HG02798 (cell line): Measurements from ENCODE around the gene CITED4.

Source experiments
- ATAC-seq: cut with Tn5 transposase; IDR thresholded peaks from one replicate; pipeline ENCODE4 v1.9.1; 2021; ENCODE audit warnings: mild to moderate bottlenecking; ENCODE audit not compliant: unreplicated experiment, poor library complexity

The CITED4 gene

GRCh38 chr1:40838045-40838979 lies 23.9 kb downstream of the CITED4 start:
- no peak for ATAC-seq

- ATAC-seq, result no peak
Measured at GRCh38 chr1:40837601-40838000, 24.6 kb downstream of the CITED4 start.

- ATAC-seq, result no peak
Measured at GRCh38 chr1:40836283-40836682, 25.9 kb downstream of the CITED4 start.

GRCh38 chr1:40834968-40835545 lies 27.1 kb downstream of the CITED4 start:
- ATAC-seq, result no peak

- no peak for ATAC-seq
Measured at GRCh38 chr1:40833979-40834378, 28.2 kb downstream of the CITED4 start.

- no peak for ATAC-seq
Measured at GRCh38 chr1:40831001-40831732, 31.0 kb downstream of the CITED4 start.

- ATAC-seq, result no peak
Measured at GRCh38 chr1:40830419-40830943, 31.7 kb downstream of the CITED4 start.

GRCh38 chr1:40829631-40830245 lies 32.4 kb downstream of the CITED4 start:
- ATAC-seq, result no peak

GRCh38 chr1:40825996-40826395 lies 36.2 kb downstream of the CITED4 start:
- ATAC-seq, result no peak

GRCh38 chr1:40825435-40825788 lies 36.8 kb downstream of the CITED4 start:
- peak; percentile 48 for ATAC-seq

- ATAC-seq, result no peak
Measured at GRCh38 chr1:40824591-40825434, 37.4 kb downstream of the CITED4 start.

- ATAC-seq, result no peak
Measured at GRCh38 chr1:40823983-40824382, 38.2 kb downstream of the CITED4 start.

- ATAC-seq, result no peak
Measured at GRCh38 chr1:40823345-40823744, 38.8 kb downstream of the CITED4 start.

- ATAC-seq, result no peak
Measured at GRCh38 chr1:40822890-40823289, 39.3 kb downstream of the CITED4 start.

GRCh38 chr1:40820911-40821693 lies 41.1 kb downstream of the CITED4 start:
- ATAC-seq, result no peak

- ATAC-seq, result no peak
Measured at GRCh38 chr1:40820251-40820797, 41.8 kb downstream of the CITED4 start.

GRCh38 chr1:40819101-40819500 lies 43.1 kb downstream of the CITED4 start:
- no peak for ATAC-seq

- peak; percentile 81 for ATAC-seq
Measured at GRCh38 chr1:40818264-40818961, 43.8 kb downstream of the CITED4 start.
